Ovary (tissue), 3 donors: ENCODE data around the gene C1orf122.

ENCODE experiments used
- POLR2A ChIP-seq: fragments of 450-650 bp; IDR thresholded peaks from one replicate; pipeline ENCODE4 v1.6.1; 2017; ENCODE audit warnings: antibody characterized with exemption, mild to moderate bottlenecking, moderate library complexity
- TF ChIP-seq, protein P1 (sequence below), 3 donors: fragments of 450-650 bp in 2 of 3; fragments of 200-600 bp in 1 of 3; IDR thresholded peaks; one replicate each; pipeline versions ENCODE4 v1.5.1 to v1.8.0; 2016 to 2022; ENCODE audit warnings: antibody characterized with exemption in 3 of 3, mild to moderate bottlenecking in 1 of 3
- donor health status: DM: no; HTN: no; CAD: no.

GRCh38 chr1:37840711-37841110 is 33.1 kb downstream of the C1orf122 start:
- TF ChIP-seq, protein P1, sequence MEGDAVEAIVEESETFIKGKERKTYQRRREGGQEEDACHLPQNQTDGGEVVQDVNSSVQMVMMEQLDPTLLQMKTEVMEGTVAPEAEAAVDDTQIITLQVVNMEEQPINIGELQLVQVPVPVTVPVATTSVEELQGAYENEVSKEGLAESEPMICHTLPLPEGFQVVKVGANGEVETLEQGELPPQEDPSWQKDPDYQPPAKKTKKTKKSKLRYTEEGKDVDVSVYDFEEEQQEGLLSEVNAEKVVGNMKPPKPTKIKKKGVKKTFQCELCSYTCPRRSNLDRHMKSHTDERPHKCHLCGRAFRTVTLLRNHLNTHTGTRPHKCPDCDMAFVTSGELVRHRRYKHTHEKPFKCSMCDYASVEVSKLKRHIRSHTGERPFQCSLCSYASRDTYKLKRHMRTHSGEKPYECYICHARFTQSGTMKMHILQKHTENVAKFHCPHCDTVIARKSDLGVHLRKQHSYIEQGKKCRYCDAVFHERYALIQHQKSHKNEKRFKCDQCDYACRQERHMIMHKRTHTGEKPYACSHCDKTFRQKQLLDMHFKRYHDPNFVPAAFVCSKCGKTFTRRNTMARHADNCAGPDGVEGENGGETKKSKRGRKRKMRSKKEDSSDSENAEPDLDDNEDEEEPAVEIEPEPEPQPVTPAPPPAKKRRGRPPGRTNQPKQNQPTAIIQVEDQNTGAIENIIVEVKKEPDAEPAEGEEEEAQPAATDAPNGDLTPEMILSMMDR (IDR thresholded peaks at IDR 0.05) = no peak
- TF ChIP-seq POLR2A = no peak
